ENCODE data around the gene ABLIM2. TPM values are rescaled to one million over a fixed set of nuclear protein-coding genes. Genes with fewer than 3 reads are reported as not detected.

ABLIM2 gene
- total and polyA plus RNA-seq, 2 of the 8 experiments (the other 6 are each of a cell fraction or from before 2014, with no cell fraction given) = 2.8 to 3.0 TPM

DNA sequence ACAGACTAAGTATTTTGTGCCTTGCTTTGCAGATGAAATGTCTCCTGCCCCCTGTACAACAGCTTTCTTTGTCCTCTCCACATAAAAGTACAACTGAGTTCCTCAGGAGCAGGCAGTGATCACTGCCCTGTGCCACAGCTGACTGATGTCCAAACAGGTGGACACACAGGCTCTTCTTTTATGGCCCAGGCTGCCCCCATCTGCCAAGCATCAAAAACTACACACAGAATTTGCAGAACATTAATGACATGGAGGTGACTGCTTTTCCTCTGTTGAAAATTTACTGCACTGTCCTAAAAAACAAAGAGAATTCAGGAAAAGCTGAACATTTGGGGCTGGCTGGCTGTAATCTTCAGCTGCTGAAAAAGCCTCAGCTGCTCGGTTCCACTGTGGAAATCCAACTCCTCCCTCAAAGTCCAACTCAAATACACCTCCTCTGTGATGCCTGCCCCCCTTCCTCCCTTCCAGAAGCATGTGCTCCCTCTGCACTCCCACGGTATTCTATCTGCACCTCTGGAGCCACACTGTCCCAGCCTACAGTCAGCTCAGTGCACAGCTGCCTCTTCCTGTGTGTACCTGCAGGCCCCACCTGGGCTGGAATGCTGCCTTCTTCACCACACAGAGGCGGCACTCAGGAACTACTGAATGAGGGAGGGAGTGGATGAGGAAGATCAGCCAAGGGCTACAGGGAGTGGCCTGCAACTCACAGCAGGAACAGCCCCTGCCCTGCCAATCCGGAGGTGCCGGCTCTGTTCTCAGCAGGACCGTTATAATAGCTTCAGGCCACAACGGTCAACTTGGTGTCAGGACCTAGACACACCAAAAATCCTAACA lies 229.3 kb downstream of the ABLIM2 start (continued):
- peak in 1 of 2 experiments; percentile 36; a peak in 1 of 3 replicates for TF ChIP-seq EP300 (IDR thresholded peaks at IDR 0.05; ENCODE audit: borderline replicate concordance in 1 of 2, low read depth in 2 of 2, low read length in 2 of 2)
- no peak for TF ChIP-seq JUN (IDR thresholded peaks at IDR 0.05; ENCODE audit: low read depth, low read length)
- peak; percentile 74; the same call in 1 of the 2 replicates for TF ChIP-seq TEAD4 (IDR thresholded peaks at IDR 0.05; ENCODE audit: low read depth, low read length)
- TF ChIP-seq ASH2L (IDR thresholded peaks at IDR 0.05; ENCODE audit: low read length) = peak; percentile 27

Measured in H1 (cell line).